ENCODE data around the gene KRT28. TPM values are rescaled to one million over a fixed set of nuclear protein-coding genes. Genes with fewer than 3 reads are reported as not detected.

The KRT28 gene, protein sequence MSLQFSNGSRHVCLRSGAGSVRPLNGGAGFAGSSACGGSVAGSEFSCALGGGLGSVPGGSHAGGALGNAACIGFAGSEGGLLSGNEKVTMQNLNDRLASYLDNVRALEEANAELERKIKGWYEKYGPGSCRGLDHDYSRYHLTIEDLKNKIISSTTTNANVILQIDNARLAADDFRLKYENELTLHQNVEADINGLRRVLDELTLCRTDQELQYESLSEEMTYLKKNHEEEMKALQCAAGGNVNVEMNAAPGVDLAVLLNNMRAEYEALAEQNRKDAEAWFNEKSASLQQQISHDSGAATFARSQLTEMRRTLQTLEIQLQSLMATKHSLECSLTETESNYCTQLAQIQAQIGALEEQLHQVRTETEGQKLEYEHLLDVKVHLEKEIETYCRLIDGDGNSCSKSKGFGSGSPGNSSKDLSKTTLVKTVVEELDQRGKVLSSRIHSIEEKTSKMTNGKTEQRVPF
- polyA plus RNA-seq (2011; rRNA removed), result not detected in 2 replicates
- not detected in 2 replicates for polyA plus RNA-seq (2012; cell fraction: cytosol; rRNA removed)
- polyA plus RNA-seq (2012; cell fraction: nucleus; rRNA removed), result not detected in 2 replicates
- not detected in 3 replicates for polyA plus RNA-seq (2017; fragmentation: RNase III; extraction: RNeasy Plus Mini Kit Qiagen cat#74134 plus additional on column Dnase treatment)
- not detected in 2 replicates for polyA minus RNA-seq (2011; rRNA and poly(A)+ RNA removed)

DNA sequence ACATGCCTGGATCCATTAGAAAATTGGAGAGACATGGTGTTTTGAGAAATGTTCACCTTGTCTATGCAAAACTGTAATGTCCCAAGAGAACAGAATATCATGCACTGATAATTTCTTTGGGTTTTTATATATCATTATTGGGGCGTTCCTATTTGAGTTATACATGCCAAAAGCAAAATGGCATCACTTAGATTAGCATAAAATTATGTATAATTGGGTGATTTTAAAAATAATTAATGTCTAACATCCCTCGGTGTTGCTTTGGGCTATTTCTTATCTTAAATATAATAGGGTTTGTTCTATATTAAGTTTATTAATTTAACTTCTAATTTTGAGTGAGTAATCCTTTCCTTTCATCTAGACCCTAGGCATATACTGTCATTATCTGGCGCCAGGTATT is at the start of gene KRT28:
Gene KRT28, minus strand, starts transcription at position 101 of the 400 bp plus-strand sequence. Its CDS starts 66 bp downstream, at position 35.
- FAIRE-seq, result no peak
- ChIA-PET CTCF (interaction anchor here (0.6 to 8.3 kb wide), 4 partner anchors 180 to 863 kb away, joined by 3 to 86 read pairs (median 4); no protein-coding TSS in a partner anchor), POLR2A (no interaction called here)
- DNase-seq (ENCODE audit: low read depth in 1 of 2, low spot score in 1 of 2), result no peak
- peaks cover 7% of the 10 kb centered on the region for H3K4me1 ChIP-seq
- no peak within 1 kb of the TSS for H3K4me3 ChIP-seq
- ATAC-seq, result no peak
- H3K4me2 ChIP-seq, result no peak within 1 kb of the TSS
- TF ChIP-seq GATA3 (IDR thresholded peaks at IDR 0.05; ENCODE audit: borderline replicate concordance) (no peak), JUN (IDR thresholded peaks at IDR 0.05) (no peak), CEBPB (IDR thresholded peaks at IDR 0.05) (no peak), FOSL2 (IDR thresholded peaks at IDR 0.05) (no peak), FOSL2 (CRISPR knock-in tag; IDR thresholded peaks at IDR 0.05) (no peak), TP53 (CRISPR knock-in tag; IDR thresholded peaks at IDR 0.05) (no peak), POLR2AphosphoS2 (conservative IDR thresholded peaks at IDR 0.05; ENCODE audit: low read length) (no peak), ZC3H11A (IDR thresholded peaks at IDR 0.05) (no peak), MAZ (IDR thresholded peaks at IDR 0.05; ENCODE audit: borderline replicate concordance, low read depth, low read length) (no peak), HDAC2 (IDR thresholded peaks at IDR 0.05) (no peak), ESRRA (IDR thresholded peaks at IDR 0.05; ENCODE audit: borderline replicate concordance, low read length) (no peak), SMC3 (IDR thresholded peaks at IDR 0.05) (no peak), NR3C1 (IDR thresholded peaks at IDR 0.05) (no peak)
- TF ChIP-seq, protein P1, sequence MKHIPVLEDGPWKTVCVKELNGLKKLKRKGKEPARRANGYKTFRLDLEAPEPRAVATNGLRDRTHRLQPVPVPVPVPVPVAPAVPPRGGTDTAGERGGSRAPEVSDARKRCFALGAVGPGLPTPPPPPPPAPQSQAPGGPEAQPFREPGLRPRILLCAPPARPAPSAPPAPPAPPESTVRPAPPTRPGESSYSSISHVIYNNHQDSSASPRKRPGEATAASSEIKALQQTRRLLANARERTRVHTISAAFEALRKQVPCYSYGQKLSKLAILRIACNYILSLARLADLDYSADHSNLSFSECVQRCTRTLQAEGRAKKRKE (CRISPR knock-in tag; IDR thresholded peaks at IDR 0.05; ENCODE audit: low read depth), result no peak
- TF ChIP-seq, protein P2, sequence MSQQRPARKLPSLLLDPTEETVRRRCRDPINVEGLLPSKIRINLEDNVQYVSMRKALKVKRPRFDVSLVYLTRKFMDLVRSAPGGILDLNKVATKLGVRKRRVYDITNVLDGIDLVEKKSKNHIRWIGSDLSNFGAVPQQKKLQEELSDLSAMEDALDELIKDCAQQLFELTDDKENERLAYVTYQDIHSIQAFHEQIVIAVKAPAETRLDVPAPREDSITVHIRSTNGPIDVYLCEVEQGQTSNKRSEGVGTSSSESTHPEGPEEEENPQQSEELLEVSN (IDR thresholded peaks at IDR 0.05; ENCODE audit: borderline replicate concordance, low read depth), result no peak
- no peaks in the 10 kb centered on the region for H3K9me3 ChIP-seq
- WGBS (ENCODE audit: missing lambda C conversion rate), result 55% methylated on average over 3 of the region's 3 CpGs
- H3K27ac ChIP-seq, result no peak within 1 kb of the TSS

DNA sequence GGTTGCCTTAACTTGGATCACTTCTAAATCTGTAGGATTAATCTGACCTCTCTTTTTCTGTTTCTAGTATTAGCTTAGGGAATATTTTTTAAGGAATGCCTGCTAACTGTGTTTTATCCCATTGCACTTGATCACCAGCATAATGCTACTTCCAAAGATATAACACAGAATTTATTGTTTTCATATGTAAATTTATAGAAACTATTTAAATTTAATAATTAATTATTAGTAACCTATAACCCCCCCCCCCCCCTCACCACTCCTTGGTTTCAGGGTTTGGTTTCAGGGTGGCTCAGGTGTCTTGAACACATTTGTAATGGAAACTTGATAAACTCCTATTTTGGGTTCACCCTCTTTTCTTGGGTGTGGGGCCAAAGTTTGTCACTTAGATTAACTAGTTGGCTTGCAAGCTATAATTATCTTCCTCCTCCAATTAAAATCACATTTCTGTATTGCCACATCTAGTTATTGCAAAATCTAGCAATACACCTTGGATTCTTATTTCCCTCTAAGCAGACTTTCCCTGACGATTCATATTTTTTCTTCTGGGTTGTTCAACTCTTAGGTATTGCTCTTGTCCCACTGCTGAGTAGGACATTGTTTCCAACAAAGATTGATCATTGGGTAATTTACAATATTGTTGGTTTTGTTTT is 49.0 kb upstream of the KRT28 start:
- TF ChIP-seq MAZ (IDR thresholded peaks at IDR 0.05; ENCODE audit: borderline replicate concordance, low read depth, low read length), result no peak
- peak in 1 of 2 experiments; percentile 13; a peak in 1 of 4 replicates for TF ChIP-seq CEBPB (IDR thresholded peaks at IDR 0.05)
- Histone ChIP-seq H3K4me3 (no peak overlapping the region), H3K4me2 (no peak overlapping the region), H3K4me1 (peaks cover 53% of the 10 kb centered on the region), H3K27ac (peak overlapping the region in 1 of 2 experiments; percentile 66; a peak in 1 of 6 replicates), H3K9me3 (no peaks in the 10 kb centered on the region)
- ChIA-PET POLR2A (interaction anchor here (0.8 to 1.0 kb wide), 2 partner anchors 30 kb away, joined by 3 to 4 read pairs; no protein-coding TSS in a partner anchor), CTCF (interaction anchor here (1.0 to 21.2 kb wide), 9 partner anchors 9 to 814 kb away, joined by 3 to 418 read pairs (median 10); no protein-coding TSS in a partner anchor)
- DNase-seq (ENCODE audit: low read depth in 1 of 2, low spot score in 1 of 2) (no peak), ATAC-seq (no peak), FAIRE-seq (peak; percentile 79)
- WGBS (ENCODE audit: missing lambda C conversion rate), result 85% methylated on average over 1 of the region's 1 CpG

DNA sequence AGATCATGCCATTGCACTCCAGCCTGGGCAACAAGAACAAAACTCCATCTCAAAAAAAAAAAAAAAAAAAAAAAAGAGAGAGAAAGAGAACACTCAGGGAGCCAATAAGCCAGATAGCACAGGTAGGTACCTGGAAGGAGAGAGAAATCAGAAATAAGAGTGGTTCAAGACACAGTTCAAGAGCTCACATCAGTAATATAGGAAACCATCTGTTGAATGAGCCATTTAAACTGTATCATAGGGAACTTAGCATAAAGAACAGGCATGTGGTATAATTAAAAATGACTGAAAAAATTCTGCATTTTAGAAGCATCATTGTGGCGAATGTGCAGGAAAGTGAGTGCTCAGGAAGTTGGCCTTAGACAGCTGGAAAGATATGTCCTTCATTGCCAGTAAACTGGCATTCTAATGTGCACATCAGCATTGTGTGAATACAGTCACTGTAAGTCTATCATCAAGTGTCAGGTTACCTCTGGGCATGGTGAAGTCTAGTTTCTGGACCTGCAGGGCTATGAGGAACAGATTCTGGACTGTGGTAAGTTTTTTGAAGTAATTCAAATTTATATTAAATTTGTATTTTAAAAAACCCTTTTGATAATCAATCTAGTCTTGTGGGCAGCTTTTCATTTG is 46.9 kb upstream of the KRT28 start:
- POLR2A ChIA-PET, result no interaction called here
- TF ChIP-seq, protein P3, sequence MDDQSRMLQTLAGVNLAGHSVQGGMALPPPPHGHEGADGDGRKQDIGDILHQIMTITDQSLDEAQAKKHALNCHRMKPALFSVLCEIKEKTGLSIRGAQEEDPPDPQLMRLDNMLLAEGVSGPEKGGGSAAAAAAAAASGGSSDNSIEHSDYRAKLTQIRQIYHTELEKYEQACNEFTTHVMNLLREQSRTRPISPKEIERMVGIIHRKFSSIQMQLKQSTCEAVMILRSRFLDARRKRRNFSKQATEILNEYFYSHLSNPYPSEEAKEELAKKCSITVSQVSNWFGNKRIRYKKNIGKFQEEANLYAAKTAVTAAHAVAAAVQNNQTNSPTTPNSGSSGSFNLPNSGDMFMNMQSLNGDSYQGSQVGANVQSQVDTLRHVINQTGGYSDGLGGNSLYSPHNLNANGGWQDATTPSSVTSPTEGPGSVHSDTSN (IDR thresholded peaks at IDR 0.05), result no peak
- DNase-seq (ENCODE audit: low read depth in 1 of 2, low spot score in 1 of 2) (no peak), ATAC-seq (peak in 1 of 2 experiments; percentile 45; a peak in 1 of 6 replicates), FAIRE-seq (peak; percentile 67)
- H3K27ac ChIP-seq, result no peak overlapping the region
- no peaks in the 10 kb centered on the region for H3K9me3 ChIP-seq
- WGBS (ENCODE audit: missing lambda C conversion rate), result 92% methylated on average over 1 of the region's 1 CpG
- no peak overlapping the region for H3K4me3 ChIP-seq
- CTCF ChIA-PET, result interaction anchor here (0.8 to 21.2 kb wide), 9 partner anchors 11 to 816 kb away, joined by 3 to 418 read pairs (median 10); no protein-coding TSS in a partner anchor
- peaks cover 32% of the 10 kb centered on the region for H3K4me1 ChIP-seq
- H3K4me2 ChIP-seq, result no peak overlapping the region
